ENCODE measurements around the gene SNX30.

Gene SNX30

DNA sequence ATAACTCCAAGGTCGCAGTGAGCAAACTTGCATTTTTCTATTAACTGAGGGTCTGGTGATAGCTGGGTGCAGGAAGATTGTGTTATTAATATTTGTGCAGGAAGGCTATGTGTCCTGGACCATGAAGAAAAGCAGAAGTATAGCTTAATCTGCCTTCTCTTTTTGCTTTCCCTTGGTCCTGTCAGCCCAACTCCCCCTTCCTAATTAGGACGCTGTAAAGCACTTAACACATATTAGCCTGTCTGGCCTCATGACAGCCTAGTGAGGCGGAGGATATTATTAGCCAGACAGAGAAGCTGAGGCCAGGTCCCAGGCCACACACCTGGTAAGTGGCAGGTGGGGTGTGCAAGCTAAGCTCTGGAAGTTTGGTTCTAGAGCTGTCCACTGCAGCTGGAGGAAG, 110.6 kb downstream of the SNX30 start:
- DNase-seq = no peak

DNA sequence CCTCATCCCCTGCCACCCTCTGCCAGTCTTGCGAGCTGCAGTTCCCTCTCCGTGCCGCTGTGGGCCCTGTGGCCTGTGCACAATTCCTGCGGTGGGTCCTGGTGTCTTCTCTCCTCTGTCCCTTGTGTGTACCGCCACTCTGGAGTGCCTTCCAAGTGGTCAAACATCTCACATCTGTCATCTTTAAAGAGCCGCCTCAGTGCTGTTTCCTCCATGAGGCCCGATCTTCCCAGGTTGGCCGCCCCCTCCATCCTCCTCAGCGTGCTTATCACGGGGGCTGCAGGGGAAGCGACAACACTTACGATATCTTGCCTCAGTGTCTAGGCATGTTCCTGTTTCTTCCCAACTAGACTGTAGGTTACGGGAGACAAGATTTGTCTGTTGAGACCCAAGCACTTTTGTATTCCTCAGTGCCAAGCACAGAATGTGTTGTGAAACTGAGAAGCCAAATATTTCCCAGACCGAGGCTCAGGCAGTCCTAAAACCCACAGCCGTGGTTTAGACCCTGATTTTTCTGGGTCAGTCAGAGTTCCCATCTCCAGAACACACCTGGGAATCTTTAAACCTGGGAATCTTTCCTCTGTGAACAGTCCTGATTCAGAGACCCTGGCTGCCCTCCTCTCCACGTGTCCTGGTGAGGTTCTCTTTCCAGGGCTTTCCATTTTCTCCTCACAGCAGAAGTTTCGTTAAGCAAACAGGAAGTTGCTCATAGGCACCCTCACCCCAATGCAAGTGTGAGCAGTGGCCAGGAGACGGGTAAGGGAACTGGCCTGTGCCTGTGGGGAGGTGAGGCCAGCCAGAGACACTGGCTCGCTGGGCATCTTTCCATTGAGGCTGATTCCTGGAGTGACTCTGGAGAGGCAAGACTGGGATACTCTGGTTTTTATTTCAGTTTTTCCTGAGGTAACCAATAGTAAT, 111.3 kb downstream of the SNX30 start:
- no peak for DNase-seq

DNA sequence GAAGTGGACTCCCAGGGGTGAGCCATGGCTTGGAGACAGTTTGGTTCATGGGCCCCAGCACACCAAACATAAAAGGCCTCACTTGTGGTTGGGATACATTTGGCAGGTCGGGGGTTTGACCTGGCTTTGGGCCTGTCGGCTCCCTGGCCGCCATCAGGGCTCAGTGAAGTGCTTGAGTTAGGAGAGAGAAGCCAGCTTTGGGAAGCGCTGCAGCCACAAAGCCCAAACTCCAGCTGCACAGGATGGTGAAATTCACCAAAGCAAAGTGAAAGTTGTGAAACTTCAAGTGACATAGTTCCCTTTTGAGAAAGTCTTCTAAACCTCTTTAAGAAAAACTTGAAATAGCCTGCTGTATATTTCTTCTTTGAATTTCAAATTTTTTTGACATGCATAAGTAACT, 112.7 kb downstream of the SNX30 start:
- no peak for DNase-seq

DNA sequence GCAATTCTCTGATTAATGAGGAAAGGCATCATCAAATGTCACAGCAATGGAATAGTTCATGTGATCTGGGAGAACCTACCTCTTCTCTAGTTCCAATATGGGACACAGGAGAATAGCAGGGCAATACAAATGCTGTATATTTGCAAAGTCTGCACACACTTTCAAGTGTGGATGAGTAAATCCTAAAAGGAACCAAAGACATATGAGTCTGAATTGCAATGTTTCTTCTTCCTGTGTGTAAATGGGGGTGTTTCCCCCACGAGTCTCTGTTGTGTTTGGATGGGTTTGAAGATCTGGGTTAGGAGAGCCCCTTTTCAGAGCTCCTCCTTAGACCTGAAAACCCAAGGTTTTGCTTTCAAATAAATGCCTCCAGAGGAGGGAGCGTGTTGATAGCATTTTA, 113.2 kb downstream of the SNX30 start:
- DNase-seq = no peak

DNA sequence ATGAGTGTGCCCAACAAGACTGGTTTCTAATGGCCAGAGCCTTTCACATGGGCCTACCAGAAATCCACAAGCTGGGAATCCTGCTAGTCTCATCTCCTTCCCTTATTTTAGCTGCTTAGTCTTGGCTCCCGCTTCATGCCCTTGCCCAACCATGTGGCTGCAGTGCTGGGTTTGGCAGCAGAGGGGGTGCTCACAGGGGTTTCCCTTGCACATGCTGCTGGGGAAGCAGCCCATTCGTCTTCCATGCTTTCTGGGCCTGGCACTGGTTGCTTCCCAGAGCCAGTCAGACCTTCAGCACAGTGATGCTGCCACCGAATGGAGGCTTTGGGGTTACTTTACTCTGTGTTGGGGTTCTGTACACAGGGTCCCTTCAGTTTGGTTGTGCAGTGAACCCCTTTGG, 113.8 kb downstream of the SNX30 start:
- DNase-seq = no peak

- no peak for DNase-seq
These were observed 114.4 kb downstream of the SNX30 start for GRCh38 chr9:112864982-112865381.

- no peak for DNase-seq
These were observed 116.2 kb downstream of the SNX30 start for GRCh38 chr9:112866662-112867274.

DNA sequence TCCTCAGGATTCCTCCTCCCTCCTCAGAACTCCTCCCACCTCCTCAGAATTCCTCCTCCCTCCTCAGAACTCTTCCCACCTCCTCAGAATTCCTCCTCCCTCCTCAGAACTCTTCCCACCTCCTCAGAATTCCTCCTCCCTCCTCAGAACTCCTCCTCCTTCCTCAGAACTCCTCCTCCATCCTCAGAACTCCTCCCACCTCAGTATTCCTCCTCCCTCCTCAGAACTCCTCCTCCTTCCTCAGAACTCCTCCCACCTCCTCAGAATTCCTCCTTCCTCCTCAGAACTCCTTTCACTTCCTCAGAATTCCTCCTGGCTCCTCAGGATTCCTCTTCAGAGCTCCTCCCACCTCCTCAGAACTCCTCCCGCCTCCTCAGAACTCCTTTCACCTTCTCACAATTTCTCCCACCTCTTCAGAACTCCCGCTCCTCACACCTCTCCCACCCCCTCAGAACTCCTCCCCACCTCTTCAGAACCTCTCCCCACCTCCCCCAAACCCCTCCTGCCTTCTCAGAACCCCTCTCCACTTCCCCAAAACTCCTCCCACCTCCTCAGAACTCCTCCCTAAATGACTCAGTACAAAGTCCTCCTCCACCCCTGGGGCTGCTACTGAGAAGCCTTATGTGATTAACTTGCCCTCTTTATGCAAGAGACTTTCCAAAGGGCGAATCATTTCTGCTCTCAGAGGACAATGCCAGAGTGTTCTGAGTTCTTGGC, 116.9 kb downstream of the SNX30 start:
- DNase-seq = no peak

GRCh38 chr9:112868461-112868860, 117.9 kb downstream of the SNX30 start:
- DNase-seq = no peak

- DNase-seq = no peak
These were observed 118.5 kb downstream of the SNX30 start for GRCh38 chr9:112869041-112869529.

- no peak for DNase-seq
These were observed 119.4 kb downstream of the SNX30 start for GRCh38 chr9:112869917-112870316.

DNA sequence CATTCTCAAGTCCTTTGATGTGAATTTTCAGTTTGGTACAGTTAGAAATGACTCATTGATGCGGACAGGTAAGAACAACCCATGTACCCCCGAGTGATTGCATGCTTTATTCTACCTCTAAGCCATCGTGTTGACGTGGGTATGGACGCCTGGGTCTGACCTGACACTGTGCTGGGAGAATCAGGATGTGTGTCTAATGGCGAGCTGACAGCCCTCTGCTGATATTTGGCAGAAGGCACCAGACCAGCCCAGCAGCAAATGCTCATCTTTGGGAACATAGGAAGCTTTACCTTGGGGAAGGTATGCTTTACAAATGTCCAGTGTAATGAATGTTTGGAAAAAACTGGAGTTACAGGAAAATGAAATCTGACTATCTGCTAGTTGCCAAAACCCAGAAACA, 120.0 kb downstream of the SNX30 start:
- DNase-seq = no peak

GRCh38 chr9:112872019-112872418, 121.5 kb downstream of the SNX30 start:
- no peak for DNase-seq

DNA sequence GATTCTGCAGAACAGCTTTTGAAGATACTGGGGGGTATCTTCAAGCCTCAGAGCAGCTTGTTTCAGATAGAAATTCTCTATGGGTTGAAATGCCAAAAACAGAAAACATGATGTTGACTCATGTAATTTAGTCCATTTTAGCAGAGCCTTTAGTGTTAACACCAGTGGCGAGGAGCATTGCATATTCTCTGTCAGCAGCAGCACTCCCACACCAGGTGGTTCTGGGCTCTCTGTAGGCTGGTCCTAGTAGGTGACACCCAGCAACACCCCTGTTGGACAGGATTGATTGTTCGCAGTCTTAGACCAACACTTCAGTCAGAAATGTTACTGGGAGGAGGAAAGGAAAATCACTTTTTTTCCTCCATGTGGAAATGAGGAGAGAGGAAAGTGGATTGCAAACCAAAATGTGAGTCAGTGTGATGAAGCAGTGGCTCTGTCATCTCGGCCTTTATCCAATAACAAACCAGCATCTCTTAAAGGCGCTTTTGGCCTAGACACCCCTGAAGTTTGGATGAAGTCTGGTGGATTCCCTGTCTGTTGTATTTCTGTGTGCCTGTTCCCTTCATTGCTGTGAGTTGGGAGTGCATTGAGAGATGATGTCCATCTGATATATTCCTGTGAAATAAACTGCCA, 123.3 kb downstream of the SNX30 start:
- DNase-seq = no peak

DNA sequence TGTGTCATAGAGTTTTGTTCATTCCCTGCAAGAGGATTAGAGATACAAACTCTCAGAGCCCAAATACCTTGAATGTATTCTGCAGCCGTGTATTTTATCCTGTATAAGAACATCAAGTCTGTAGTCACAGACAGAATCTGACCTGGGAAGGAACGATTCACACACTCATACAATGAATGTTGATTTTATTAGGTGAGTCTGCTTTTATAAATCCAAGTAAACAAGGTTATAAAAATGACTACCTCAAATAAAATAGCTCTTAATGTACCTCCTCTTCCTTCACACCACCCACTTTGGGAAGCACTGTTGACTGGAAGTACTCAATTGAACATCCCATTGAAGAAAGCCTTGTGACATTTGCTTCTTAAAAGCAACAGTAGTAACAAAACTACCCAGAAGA, 128.2 kb downstream of the SNX30 start:
- DNase-seq = no peak

- DNase-seq = no peak
These were observed 130.1 kb downstream of the SNX30 start for GRCh38 chr9:112880650-112881049.

- DNase-seq = no peak
These were observed 130.8 kb downstream of the SNX30 start for GRCh38 chr9:112881331-112881730.

DNA sequence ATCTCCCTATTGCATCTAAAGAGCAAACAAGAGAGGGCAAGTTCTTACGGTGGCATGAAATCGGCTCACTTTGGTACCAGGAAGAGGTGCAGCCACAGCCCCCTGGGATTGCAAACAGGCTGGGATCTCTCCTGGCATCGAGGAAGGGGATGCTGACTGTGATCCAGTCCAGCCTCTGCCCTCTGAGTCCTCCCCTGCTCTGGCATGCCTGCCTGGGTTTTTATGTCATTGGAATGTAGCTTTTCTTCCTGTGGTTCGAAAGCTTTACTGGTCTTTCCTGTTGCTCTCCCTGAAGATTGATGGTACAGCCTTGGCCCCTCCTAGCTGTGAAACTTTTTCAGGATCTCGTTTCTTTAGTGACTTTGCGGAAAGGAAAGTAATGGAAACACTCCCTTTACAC, 133.5 kb downstream of the SNX30 start:
- no peak for DNase-seq

DNA sequence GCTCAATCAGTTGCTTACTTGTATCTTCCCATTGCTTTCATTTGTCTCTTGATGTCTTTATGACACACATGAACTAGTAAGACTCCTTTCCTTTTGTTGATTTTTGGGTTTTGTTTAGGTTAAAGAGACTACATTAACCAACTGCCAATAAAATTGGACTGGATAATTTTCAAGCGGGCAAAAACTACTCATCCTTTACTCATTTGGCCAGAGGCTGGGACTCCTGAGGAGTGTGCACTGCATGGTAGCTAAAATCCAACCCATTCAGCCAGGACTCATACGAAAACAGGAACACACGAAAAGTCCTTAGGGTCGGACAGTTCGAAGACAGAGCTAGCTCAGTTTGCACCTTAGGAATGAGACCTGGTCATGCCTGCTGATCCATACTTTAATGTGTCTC, 134.2 kb downstream of the SNX30 start:
- no peak for DNase-seq

- DNase-seq = no peak
These were observed 134.8 kb downstream of the SNX30 start for GRCh38 chr9:112885324-112885723.

GRCh38 chr9:112886351-112886750, 135.8 kb downstream of the SNX30 start:
- DNase-seq = no peak

DNA sequence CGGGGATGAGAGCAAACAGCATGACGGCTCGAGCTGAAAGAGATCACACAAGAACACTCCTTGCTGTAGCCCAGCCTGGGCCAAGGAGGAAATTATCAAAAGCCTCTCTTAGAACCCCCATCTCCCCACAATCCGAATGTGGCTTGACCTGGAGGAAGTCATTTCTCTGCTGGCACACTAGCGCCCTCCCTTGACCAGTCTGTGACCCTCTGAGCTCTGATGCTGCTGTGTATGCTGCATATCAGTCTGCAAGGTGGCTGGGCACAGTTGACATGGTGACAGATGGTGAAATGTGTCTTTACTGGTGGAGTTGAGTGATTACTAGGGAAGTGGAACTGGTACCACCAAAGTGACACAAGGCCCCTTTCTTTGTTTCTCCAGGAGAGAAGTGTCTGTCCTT, 136.8 kb downstream of the SNX30 start:
- no peak for DNase-seq
